ENCODE measurements around the gene PPIA. TPM values are rescaled to one million over a fixed set of nuclear protein-coding genes. Genes with fewer than 3 reads are reported as not detected.

PPIA gene
- polyA plus RNA-seq, 1 donor from 2014 or later: 2,769 TPM

- Histone ChIP-seq H3F3A (ENCODE audit: insufficient read depth, low read length, poor library complexity, severe bottlenecking) (no peaks in the 10 kb centered on the region), H3K9me2 (ENCODE audit: insufficient read depth, low read length) (no peaks in the 10 kb centered on the region), H3K4me3 (ENCODE audit: low read length) (no peak overlapping the region), H3K36me3 (ENCODE audit: insufficient read depth, low read length) (peaks cover 8% of the 10 kb centered on the region), H4K20me1 (ENCODE audit: insufficient read depth) (no peaks in the 10 kb centered on the region), H3K4me2 (ENCODE audit: low read length) (no peak overlapping the region), H3K79me2 (replicated peaks; ENCODE audit: insufficient read depth, low read length) (no peaks in the 10 kb centered on the region), H3K9me3 (ENCODE audit: low read length) (no peaks in the 10 kb centered on the region), H3K27me3 (ENCODE audit: insufficient read depth, low read depth, low read length) (no peaks in the 10 kb centered on the region), H2AFZ (ENCODE audit: low read depth, low read length) (no peak overlapping the region), H3K9ac (ENCODE audit: low read length) (no peak overlapping the region), H3K27ac (ENCODE audit: low read length) (no peak overlapping the region)
- TF ChIP-seq EZH2 (IDR thresholded peaks at IDR 0.05; ENCODE audit: borderline replicate concordance, insufficient read depth, low read length, poor library complexity, severe bottlenecking) (no peak), RAD21 (conservative IDR thresholded peaks at IDR 0.05) (no peak), SMC3 (conservative IDR thresholded peaks at IDR 0.05; ENCODE audit: poor library complexity) (no peak), REST (IDR thresholded peaks at IDR 0.05; ENCODE audit: borderline replicate concordance) (no peak), TAF1 (IDR thresholded peaks at IDR 0.05; ENCODE audit: low read depth) (no peak), POLR2AphosphoS5 (IDR thresholded peaks at IDR 0.05) (no peak), MXI1 (conservative IDR thresholded peaks at IDR 0.05; ENCODE audit: poor library complexity, severe bottlenecking) (no peak), CTCF (IDR thresholded peaks at IDR 0.05; ENCODE audit: poor library complexity, severe bottlenecking) (no peak), EP300 (conservative IDR thresholded peaks at IDR 0.05; ENCODE audit: poor library complexity, severe bottlenecking) (no peak)
Measured at GRCh38 chr7:44805950-44806349, 9.5 kb downstream of the PPIA start.

GRCh38 chr7:44808914-44809393 is 12.5 kb downstream of the PPIA start:
- no peak overlapping the region for H3K27ac ChIP-seq (ENCODE audit: low read length)
- H3K36me3 ChIP-seq (ENCODE audit: insufficient read depth, low read length): no peaks in the 10 kb centered on the region
- H3K4me3 ChIP-seq (ENCODE audit: low read length): no peak overlapping the region
- no peak overlapping the region for H3K9ac ChIP-seq (ENCODE audit: low read length)
- TF ChIP-seq MXI1 (conservative IDR thresholded peaks at IDR 0.05; ENCODE audit: poor library complexity, severe bottlenecking) (no peak), SMC3 (conservative IDR thresholded peaks at IDR 0.05; ENCODE audit: poor library complexity) (no peak), REST (IDR thresholded peaks at IDR 0.05; ENCODE audit: borderline replicate concordance) (no peak), POLR2AphosphoS5 (IDR thresholded peaks at IDR 0.05) (no peak), TAF1 (IDR thresholded peaks at IDR 0.05; ENCODE audit: low read depth) (no peak)
- no peaks in the 10 kb centered on the region for H4K20me1 ChIP-seq (ENCODE audit: insufficient read depth)
- H3F3A ChIP-seq (ENCODE audit: insufficient read depth, low read length, poor library complexity, severe bottlenecking): no peaks in the 10 kb centered on the region
- no peaks in the 10 kb centered on the region for H3K9me2 ChIP-seq (ENCODE audit: insufficient read depth, low read length)
- no peak overlapping the region for H2AFZ ChIP-seq (ENCODE audit: low read depth, low read length)
- no peak overlapping the region for H3K4me2 ChIP-seq (ENCODE audit: low read length)
- no peaks in the 10 kb centered on the region for H3K27me3 ChIP-seq (ENCODE audit: insufficient read depth, low read depth, low read length)
- no peaks in the 10 kb centered on the region for H3K9me3 ChIP-seq (ENCODE audit: low read length)
- H3K79me2 ChIP-seq (replicated peaks; ENCODE audit: insufficient read depth, low read length): no peaks in the 10 kb centered on the region

All from neural cell (in vitro differentiated cells).